GM18499 (cell line): ENCODE results near the gene LEMD2.

Experiments used
- ATAC-seq: cut with Tn5 transposase; IDR thresholded peaks from one replicate; pipeline ENCODE4 v1.9.1; 2021; ENCODE audit warnings: moderate number of reproducible peaks; ENCODE audit not compliant: insufficient read depth, unreplicated experiment

LEMD2 gene

DNA sequence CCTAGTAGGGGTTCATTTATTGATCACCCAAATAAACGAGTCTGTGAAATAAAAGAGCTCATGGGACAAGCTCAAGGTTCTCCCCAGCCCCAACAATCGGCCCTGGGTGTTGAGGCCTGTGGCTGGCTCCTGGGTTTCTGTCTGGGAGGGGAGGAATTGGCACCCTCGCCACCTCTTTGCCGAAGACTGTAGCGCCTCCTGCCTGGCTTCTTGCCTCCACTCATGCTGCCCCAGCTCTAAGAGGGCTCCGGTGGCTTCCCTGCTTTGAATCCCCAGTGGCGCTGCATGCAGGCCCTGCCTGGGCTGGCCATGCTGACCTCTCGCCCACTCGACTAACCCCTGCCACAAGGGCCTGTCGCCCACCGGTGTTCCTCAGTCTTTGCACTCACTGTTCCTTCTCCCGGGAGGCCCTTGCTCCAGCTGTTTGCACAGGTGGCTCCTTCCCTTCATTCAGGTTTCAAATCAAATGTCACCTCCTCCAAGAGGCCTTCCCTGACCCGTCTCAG, 9.5 kb upstream of the LEMD2 start:
- no peak for ATAC-seq

- no peak for ATAC-seq
Observed at GRCh38 chr6:33797626-33798342, 8.9 kb upstream of the LEMD2 start.

GRCh38 chr6:33794910-33795623, 6.1 kb upstream of the LEMD2 start:
- no peak for ATAC-seq

DNA sequence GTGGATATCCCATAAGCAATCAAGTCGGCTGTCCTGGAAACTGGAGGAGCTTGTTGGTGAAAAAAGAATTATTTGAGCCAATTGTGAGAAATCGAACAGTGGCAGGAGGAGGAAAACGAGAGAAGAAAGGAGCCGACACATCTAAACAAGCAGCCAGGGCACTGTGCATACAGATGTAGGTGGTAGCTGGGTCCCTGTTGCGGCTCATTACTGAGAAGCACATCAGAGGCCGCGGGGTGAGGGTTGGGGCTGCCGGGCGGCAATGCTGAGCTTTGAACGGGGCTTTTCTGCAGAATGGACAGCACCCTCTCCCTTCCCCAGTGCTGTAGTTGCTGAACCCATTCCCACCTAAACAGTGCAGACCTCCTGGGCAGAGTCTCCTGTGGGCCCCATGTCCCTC, 4.1 kb upstream of the LEMD2 start:
- no peak for ATAC-seq

- no peak for ATAC-seq
Observed at GRCh38 chr6:33791620-33792019, 2.7 kb upstream of the LEMD2 start.

DNA sequence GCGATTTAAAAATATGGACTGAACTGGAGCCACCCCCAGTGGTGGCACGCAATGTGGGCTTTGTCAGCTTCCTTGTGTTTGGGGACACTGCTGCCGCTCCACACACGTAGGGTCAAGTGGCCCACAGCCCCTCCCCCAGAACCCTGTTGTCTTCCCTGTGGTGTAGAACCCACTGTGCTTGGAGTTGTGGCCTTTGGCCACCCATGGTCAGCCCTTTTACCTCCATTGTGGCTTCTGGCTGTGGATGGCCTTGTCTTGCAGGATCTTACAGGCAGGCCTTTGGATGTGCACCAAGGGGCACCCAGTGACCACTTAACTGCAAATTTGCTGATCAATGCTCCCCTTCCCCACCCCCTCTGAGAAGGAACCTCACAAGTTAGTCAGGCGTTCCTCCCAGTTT, 2.0 kb upstream of the LEMD2 start:
- no peak for ATAC-seq

GRCh38 chr6:33790379-33790778, 1.4 kb upstream of the LEMD2 start:
- no peak for ATAC-seq

DNA sequence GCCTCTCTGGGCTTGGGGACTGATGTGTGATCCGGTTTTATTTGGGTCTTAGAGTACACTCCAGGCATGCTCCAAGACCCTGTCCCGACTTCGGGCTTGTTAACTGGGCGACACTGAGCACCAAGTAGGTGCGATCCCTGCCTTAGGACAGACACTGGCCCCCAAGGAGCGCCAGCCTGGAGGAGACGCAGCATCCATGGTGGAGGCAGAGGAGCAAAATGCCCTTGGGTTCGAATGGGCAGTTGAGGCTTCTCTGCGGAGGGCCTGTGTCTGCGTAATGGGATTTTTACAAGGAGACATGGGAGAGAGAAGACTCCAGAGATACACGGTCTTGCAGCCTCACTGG, 593 bp upstream of the LEMD2 start:
- no peak for ATAC-seq

GRCh38 chr6:33787954-33788693, 806 bp downstream of the LEMD2 start:
- no peak for ATAC-seq

DNA sequence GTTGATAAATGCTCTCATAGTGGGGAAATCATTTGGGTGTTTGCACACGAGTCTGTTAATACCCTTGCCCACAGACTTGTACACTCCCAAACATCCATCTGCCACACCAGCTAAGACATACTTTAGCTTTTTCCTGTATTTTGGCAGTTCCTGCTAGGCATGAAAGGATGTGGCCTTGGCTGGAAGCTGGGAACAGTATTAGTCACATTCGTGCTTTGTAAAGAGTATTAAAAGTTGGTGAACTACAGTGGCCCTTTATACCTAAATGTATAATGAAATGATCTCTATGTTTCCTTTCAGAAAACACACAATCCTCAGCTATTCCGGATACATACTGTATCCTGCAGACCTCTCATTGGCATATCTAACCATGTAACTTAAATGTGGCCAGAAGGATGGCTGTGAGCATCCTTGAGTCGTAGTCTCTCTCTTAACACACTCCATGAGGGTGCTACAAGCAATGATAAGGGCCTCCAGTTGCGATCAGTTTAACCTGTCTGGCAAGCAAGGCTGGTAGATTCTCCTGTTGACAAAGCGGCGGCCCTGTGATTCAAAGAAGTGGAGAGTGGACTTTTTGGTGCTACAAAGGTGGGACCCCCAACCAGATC, 1.5 kb downstream of the LEMD2 start:
- no peak for ATAC-seq

DNA sequence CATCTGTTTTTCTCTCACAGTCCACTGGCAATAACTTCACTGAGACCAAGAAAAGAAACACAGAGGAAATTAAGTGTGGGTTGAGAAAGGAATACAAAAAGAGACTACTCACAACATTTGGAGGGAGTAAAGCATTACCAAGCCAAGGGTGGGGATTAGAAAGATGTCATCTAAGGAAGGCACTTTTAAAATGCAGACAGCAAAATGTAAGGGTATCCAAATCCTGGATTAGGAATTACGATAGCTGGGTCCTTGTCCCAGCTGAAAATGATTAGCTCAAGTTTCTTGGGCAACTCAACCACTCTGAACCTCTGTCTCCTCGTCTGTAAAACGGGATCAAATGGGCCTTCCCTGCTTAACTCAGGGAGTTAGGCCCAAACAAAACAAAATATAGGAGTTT, 2.2 kb downstream of the LEMD2 start:
- no peak for ATAC-seq

GRCh38 chr6:33785778-33786177, 3.2 kb downstream of the LEMD2 start:
- no peak for ATAC-seq

DNA sequence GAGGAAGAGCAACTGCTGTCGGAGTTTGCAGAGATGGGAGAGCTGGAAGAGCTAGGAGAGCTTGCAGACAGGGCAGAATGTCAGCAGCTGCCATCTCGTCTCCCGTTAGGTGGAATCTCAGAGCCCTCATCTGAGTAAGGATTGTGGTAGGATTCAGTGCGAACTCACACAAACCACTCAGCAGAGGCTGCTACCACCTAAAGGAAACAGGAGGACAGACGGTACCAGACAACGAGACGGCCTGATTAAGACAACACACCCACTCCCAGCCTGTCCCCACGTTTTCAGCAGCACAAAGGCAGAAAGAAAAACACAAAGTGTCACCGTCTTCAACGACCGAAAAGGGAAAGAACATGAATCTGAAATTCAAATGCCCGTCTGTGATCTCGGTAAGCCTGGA, 4.1 kb downstream of the LEMD2 start:
- no peak for ATAC-seq

GRCh38 chr6:33783781-33784520, 5.0 kb downstream of the LEMD2 start:
- ATAC-seq = no peak

GRCh38 chr6:33782561-33782960, 6.4 kb downstream of the LEMD2 start:
- ATAC-seq = no peak

- ATAC-seq = no peak
Observed at GRCh38 chr6:33781131-33781975, 7.6 kb downstream of the LEMD2 start.

DNA sequence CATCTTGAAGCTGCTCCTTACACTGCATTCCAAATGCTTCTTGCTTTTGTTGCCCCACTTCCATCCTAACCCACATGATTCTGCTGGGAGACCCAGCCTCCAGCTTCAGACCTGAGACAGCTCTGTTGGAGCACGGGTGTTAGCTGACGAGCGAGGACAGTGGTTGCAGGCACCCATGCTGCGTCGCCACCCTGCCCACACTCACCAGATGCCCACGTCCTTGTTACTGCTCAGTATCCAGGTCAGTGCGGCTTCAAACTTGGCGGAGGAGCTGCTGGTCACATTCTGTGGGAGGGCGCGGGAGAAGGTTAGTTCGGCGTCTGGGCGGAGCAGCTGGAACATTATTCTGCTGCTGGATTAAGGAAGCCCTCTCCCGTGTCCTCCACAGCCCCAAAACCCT, 9.0 kb downstream of the LEMD2 start:
- no peak for ATAC-seq

DNA sequence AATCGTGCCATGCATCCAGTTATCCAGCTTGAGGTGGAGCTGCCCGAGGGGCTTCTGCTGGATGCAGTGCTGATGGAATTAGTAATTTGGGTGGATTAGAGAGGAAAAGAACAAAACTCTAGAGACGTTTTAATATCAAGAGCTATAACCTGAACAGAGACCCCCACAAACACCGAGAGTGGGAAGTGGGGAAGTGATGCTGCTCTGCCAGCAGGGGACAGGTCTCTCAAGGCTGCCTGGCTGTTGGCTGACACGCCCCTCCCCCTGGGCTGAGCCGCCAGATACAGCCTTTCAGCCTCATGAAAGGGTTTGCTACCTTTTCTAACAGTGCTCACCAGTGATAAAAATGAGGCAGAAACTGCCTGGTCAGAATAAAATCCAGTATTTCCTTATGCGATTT, 9.6 kb downstream of the LEMD2 start:
- ATAC-seq = no peak

DNA sequence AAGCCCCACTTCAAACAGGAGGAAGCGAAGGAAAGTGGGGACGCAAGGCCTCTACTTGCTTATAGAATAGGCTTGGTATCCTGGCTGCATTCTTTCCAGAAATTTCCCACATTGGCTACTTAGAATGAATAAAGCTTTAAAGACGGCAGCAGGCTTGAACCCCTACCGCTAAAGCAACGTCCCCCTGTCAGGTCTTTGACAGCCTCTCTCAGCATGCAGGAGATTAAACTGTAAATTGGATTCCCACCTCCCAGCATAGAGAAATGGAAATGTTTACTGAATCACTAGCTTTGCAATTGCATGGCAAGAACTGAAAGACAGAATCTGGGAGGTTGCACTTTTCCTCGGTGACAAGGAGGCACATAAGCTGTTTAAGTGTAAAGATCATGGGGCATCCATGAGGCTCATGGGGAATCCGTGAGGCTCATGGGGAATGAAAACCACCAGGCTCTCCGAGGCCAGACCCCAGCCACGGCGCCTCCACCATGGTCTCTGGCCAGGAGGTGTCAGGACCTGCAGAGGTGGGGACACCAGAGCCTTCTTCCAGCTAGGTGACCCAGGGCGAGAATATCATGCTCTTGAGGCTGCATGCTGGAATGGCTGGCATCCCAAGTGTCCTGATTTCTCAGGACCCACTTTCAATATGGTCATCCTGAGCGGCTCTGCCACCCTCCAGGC, 10.3 kb downstream of the LEMD2 start:
- no peak for ATAC-seq
